H9 (cell line): Measurements from ENCODE around the gene ACOXL. TPM values are rescaled to one million over a fixed set of nuclear protein-coding genes. Genes with fewer than 3 reads are reported as not detected.

Experiments
- DNase-seq: peaks from one replicate; pipeline ENCODE4 v3.0.0-alpha.2; 2017
- H2AFZ ChIP-seq: one replicate; pipeline ENCODE4 v1.6.1; 2013; ENCODE audit warnings: mild to moderate bottlenecking, low read length, control low read depth, moderate library complexity
- H2AK5ac ChIP-seq: 2 replicates; pipeline ENCODE4 v1.6.1; 2013; ENCODE audit warnings: low read length, control low read depth, mixed read lengths; ENCODE audit not compliant: insufficient read length
- H2BK120ac ChIP-seq: one replicate; pipeline ENCODE4 v1.6.1; 2013; ENCODE audit warnings: low read depth, mild to moderate bottlenecking, low read length, control low read depth, inconsistent platforms; ENCODE audit not compliant: poor library complexity, severe bottlenecking
- H2BK12ac ChIP-seq: 2 replicates; pipeline ENCODE4 v1.6.1; 2013; ENCODE audit warnings: low read length, control low read depth, mixed read lengths, low read depth; ENCODE audit not compliant: insufficient read length
- H2BK15ac ChIP-seq: 2 replicates; pipeline ENCODE4 v1.6.1; 2013; ENCODE audit warnings: low read depth, low read length, control low read depth
- H2BK20ac ChIP-seq: one replicate; pipeline ENCODE4 v1.6.1; 2013; ENCODE audit warnings: low read depth, mild to moderate bottlenecking, low read length, control low read depth, inconsistent platforms; ENCODE audit not compliant: poor library complexity, severe bottlenecking
- H2BK5ac ChIP-seq: 2 replicates; pipeline ENCODE4 v1.6.1; 2013; ENCODE audit warnings: low read length, control low read depth, mixed read lengths; ENCODE audit not compliant: insufficient read length
- H3K14ac ChIP-seq: 2 replicates; pipeline ENCODE4 v1.6.1; 2013; ENCODE audit warnings: low read length, control low read depth; ENCODE audit not compliant: insufficient read depth
- H3K18ac ChIP-seq: 2 replicates; pipeline ENCODE4 v1.6.1; 2013; ENCODE audit warnings: low read depth, mild to moderate bottlenecking, mixed read lengths, low read length, control low read depth; ENCODE audit not compliant: insufficient read length
- H3K23ac ChIP-seq: 2 replicates; pipeline ENCODE4 v1.6.1; 2013; ENCODE audit warnings: low read length, control low read depth, mixed read lengths, low read depth; ENCODE audit not compliant: insufficient read length
- H3K23me2 ChIP-seq: 2 replicates; pipeline ENCODE4 v1.6.1; 2013; ENCODE audit warnings: low read depth, mild to moderate bottlenecking, mixed read lengths, low read length, control low read depth; ENCODE audit not compliant: insufficient read length, poor library complexity, severe bottlenecking
- H3K27ac ChIP-seq: 2 replicates; pipeline ENCODE4 v1.5.1; 2013; ENCODE audit warnings: low read length, control low read depth, mixed read lengths, low read depth; ENCODE audit not compliant: insufficient read length
- H3K27me3 ChIP-seq: 2 replicates; pipeline ENCODE4 v1.6.1; 2013; ENCODE audit warnings: low read length, control low read depth, inconsistent platforms; ENCODE audit not compliant: insufficient read depth
- H3K4ac ChIP-seq: 2 replicates; pipeline ENCODE4 v1.6.1; 2013; ENCODE audit warnings: low read depth, mild to moderate bottlenecking, control low read depth, inconsistent platforms, low read length, moderate library complexity
- H3K4me1 ChIP-seq: 2 replicates; pipeline ENCODE4 v1.6.1; 2013; ENCODE audit warnings: low read length, control low read depth, inconsistent platforms; ENCODE audit not compliant: insufficient read depth
- H3K4me2 ChIP-seq: 2 replicates; pipeline ENCODE4 v1.6.1; 2013; ENCODE audit warnings: low read length, control low read depth, mixed read lengths; ENCODE audit not compliant: insufficient read length, insufficient read depth
- H3K56ac ChIP-seq: 2 replicates; pipeline ENCODE4 v1.6.1; 2013; ENCODE audit warnings: low read depth, mild to moderate bottlenecking, mixed read lengths, low read length, control low read depth; ENCODE audit not compliant: insufficient read length
- H3K79me1 ChIP-seq: 2 replicates; pipeline ENCODE4 v1.6.1; 2013; ENCODE audit warnings: low read depth, mild to moderate bottlenecking, moderate library complexity, low read length, control low read depth, inconsistent platforms; ENCODE audit not compliant: insufficient read depth, poor library complexity, severe bottlenecking
- H3K79me2 ChIP-seq: 2 replicates; pipeline ENCODE4 v1.6.1; 2013; ENCODE audit warnings: low read length, control low read depth, inconsistent platforms; ENCODE audit not compliant: insufficient read depth
- H3K9ac ChIP-seq: 2 replicates; pipeline ENCODE4 v1.6.1; 2013; ENCODE audit warnings: low read length, control low read depth, mixed read lengths; ENCODE audit not compliant: insufficient read length; ENCODE audit errors: extremely low read depth
- H3K9me3 ChIP-seq: one replicate; pipeline ENCODE4 v1.6.1; 2013; ENCODE audit warnings: low read depth, low read length, inconsistent platforms; ENCODE audit not compliant: control insufficient read depth
- H3T11ph ChIP-seq: one replicate; pipeline ENCODE4 v1.6.1; 2013; ENCODE audit warnings: mild to moderate bottlenecking, low read length, control low read depth, inconsistent platforms
- H4K20me1 ChIP-seq: one replicate; pipeline ENCODE4 v1.6.1; 2013; ENCODE audit not compliant: control insufficient read depth, insufficient read length, insufficient read depth
- H4K5ac ChIP-seq: 2 replicates; pipeline ENCODE4 v1.6.1; 2013; ENCODE audit warnings: low read depth, mild to moderate bottlenecking, mixed read lengths, low read length, control low read depth; ENCODE audit not compliant: insufficient read length
- H4K8ac ChIP-seq: replicated peaks from 2 replicates; pipeline ENCODE4 v1.6.1; 2013; ENCODE audit warnings: low read length, control low read depth, mixed read lengths, low read depth; ENCODE audit not compliant: insufficient read length
- H4K91ac ChIP-seq: 2 replicates; pipeline ENCODE4 v1.6.1; 2013; ENCODE audit warnings: low read depth, mild to moderate bottlenecking, moderate library complexity, mixed read lengths, low read length, control low read depth; ENCODE audit not compliant: insufficient read length
- H3K27ac Mint-ChIP-seq, 3 experiments: 2 replicates in 2 of 3; 3 replicates in 1 of 3; pipeline ENCODE4 v1.8.0; 2020 to 2021; ENCODE audit warnings: mixed read lengths in 3 of 3, mild to moderate bottlenecking in 1 of 3, moderate library complexity in 1 of 3
- H3K27me3 Mint-ChIP-seq: 2 replicates; pipeline ENCODE4 v1.8.0; 2021; ENCODE audit warnings: low read depth, mild to moderate bottlenecking, moderate library complexity, mixed read lengths
- H3K36me3 Mint-ChIP-seq, 3 experiments: 2 replicates in 2 of 3; 3 replicates in 1 of 3; pipeline ENCODE4 v1.8.0; 2020 to 2021; ENCODE audit warnings: low read depth in 3 of 3, mixed read lengths in 3 of 3; ENCODE audit not compliant: insufficient read depth in 1 of 3
- H3K4me1 Mint-ChIP-seq, 2 experiments: 2 replicates each; pipeline ENCODE4 v1.8.0; 2020; ENCODE audit warnings: mixed read lengths in 2 of 2
- H3K4me3 Mint-ChIP-seq, 2 experiments: 2 replicates in 1 of 2; 3 replicates in 1 of 2; pipeline ENCODE4 v1.8.0; 2020 to 2021; ENCODE audit warnings: mild to moderate bottlenecking in 2 of 2, mixed read lengths in 2 of 2, moderate library complexity in 1 of 2
- H3K9me3 Mint-ChIP-seq, 2 experiments: 2 replicates in 1 of 2; 3 replicates in 1 of 2; pipeline ENCODE4 v1.8.0; 2020; ENCODE audit warnings: mild to moderate bottlenecking in 2 of 2, mixed read lengths in 2 of 2, moderate library complexity in 1 of 2
- CTCF ChIP-seq: fragments of 200-600 bp; sonication (generic); conservative IDR thresholded peaks from 3 replicates; pipeline ENCODE4 v1.8.0; 2021; ENCODE audit warnings: antibody characterized with exemption, mild to moderate bottlenecking
- WGBS: extraction: QIAGEN DNeasy Blood & Tissue Kit; methylation state at CpG from one replicate; pipeline ENCODE4 v1.1.7; 2013; ENCODE audit warnings: missing lambda C conversion rate, low lambda C conversion rate, mixed read lengths; ENCODE audit not compliant: insufficient read length; ENCODE audit errors: extremely low coverage; 5-methylcytosine and 5-hydroxymethylcytosine counted together
- total RNA-seq: library from RNA; stranded (reverse); gene quantifications from 2 replicates; pipeline ENCODE4 v1.2.1, GENCODE V29; 2021

ACOXL gene
- total RNA-seq, 1 experiment from 2014 or later = 37.6 TPM

- Histone ChIP-seq H3K27me3 (no peaks in the 10 kb centered on the region), H3K14ac (no peak overlapping the region), H3K27ac (no peak overlapping the region), H2AK5ac (no peak overlapping the region), H4K20me1 (no peaks in the 10 kb centered on the region), H2BK120ac (no peak overlapping the region), H3K9ac (no peak overlapping the region), H3K4me1 (peaks cover 2% of the 10 kb centered on the region; the same call in 1 of the 2 replicates), H4K91ac (no peak overlapping the region), H2BK12ac (no peak overlapping the region), H3K4me2 (no peak overlapping the region), H3T11ph (no peak overlapping the region), H3K23me2 (no peaks in the 10 kb centered on the region), H2AFZ (no peak overlapping the region), H4K5ac (no peak overlapping the region), H4K8ac (no peak overlapping the region), H2BK5ac (no peak overlapping the region), H3K4ac (no peak overlapping the region), H3K79me1 (no peaks in the 10 kb centered on the region), H3K23ac (no peak overlapping the region), H2BK20ac (no peak overlapping the region), H2BK15ac (no peak overlapping the region), H3K56ac (no peak overlapping the region), H3K9me3 (no peaks in the 10 kb centered on the region), H3K79me2 (no peaks in the 10 kb centered on the region), H3K18ac (no peak overlapping the region)
- Mint-ChIP-seq H3K4me1 (peaks cover 32 to 37% of the 10 kb centered on the region in 2 experiments), H3K4me3 (no peak overlapping the region), H3K27ac (no peak overlapping the region; a peak in 1 of 7 replicates), H3K27me3 (peaks cover 3% of the 10 kb centered on the region; the same call in 1 of the 2 replicates), H3K36me3 (peaks cover 0 to 5% (median 0%) of the 10 kb centered on the region in 3 experiments; a peak in 1 of 7 replicates), H3K9me3 (no peaks in the 10 kb centered on the region)
- no peak for DNase-seq
- TF ChIP-seq CTCF = no peak
- no CpG with 5 or more reads among the region's 9 CpGs for WGBS
These were observed 7.0 kb upstream of the ACOXL start for GRCh38 chr2:110725370-110725769.
